Activated CD4-positive, alpha-beta T cell treated with anti-CD3 and anti-CD28 coated beads for 4 hours (primary cell): ENCODE results near the gene CARD8.
A peak's percentile ranks its signal among the peaks of the same experiment; 100 is the strongest.

ENCODE experiments used
- DNase-seq, 2 donors: peaks; one replicate each; pipeline ENCODE4 v3.0.0-alpha.2; 2020

CARD8 gene

DNA sequence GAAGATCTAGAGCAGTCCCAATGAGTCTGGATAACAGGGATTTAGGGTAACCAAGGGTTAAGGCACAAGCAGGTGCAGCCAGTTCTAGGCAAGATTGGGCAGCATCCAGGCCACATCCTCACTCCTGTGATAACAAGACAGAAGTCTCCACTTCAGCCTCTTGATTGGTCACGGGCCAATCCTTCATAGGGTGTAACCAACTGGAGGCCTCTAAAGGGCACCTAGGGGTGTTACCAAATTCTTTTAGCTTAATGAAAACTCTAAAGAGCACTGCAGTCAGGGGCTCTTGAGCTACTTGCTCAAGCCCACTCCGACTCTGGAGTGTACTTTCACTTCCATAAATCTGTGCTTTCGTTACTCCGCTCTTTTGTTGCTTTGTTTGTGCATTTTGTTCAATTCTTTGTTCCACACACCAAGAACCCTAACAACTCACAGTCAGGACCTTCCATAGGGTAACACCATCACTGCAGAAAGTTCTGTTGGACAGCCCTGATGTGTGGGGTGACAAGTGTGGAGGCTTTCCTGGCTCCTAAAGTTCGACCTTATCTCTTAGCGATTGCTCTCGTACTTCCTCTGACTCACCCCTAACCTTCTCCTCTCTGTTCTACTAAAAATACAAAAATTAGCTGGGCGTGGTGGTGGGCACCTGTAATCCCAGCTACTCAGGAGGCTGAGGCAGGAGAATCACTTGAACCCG is 49.2 kb downstream of the CARD8 start:
- no peak for DNase-seq

DNA sequence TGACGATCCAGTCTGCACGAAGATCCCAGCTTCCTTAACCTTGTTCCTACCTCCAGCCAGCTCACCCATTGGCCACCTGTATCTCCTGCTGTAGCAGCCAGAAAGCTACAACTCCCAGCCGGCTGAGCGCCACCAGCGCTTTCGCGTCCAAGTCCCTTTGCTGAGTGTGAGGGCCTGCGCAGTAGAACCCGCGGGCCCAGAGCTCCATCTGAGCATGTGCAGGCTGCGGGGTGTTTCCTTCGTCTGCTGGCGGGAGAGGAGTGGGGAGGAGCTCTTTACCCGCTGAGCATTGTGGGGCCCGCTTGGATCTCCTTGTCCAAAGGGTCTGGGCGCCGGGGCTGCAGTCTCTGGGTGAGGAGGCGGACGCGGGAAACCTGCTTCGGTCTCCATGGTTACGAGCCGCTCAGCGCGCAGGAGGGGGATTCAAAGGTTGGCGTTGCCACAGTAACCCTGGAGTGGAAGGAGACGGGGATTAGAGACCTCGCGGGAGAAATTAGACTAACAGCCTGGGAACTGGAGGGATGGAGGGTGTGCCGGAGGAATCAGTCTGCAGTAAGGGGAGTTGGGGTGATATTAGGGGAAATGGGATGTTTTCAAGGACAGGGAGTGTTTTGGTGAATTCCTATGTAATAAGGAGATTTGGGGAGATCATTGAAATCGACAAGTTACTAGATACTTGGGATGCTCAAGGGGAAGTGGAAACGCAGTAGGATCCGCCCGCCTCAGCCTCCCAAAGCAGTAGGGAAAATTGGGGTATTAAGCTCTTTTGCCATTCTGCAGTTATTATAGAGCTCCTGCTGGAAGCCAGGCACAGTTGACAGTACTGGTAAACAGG is 51.7 kb downstream of the CARD8 start:
- peak; percentile 86 to 87 for DNase-seq

DNA sequence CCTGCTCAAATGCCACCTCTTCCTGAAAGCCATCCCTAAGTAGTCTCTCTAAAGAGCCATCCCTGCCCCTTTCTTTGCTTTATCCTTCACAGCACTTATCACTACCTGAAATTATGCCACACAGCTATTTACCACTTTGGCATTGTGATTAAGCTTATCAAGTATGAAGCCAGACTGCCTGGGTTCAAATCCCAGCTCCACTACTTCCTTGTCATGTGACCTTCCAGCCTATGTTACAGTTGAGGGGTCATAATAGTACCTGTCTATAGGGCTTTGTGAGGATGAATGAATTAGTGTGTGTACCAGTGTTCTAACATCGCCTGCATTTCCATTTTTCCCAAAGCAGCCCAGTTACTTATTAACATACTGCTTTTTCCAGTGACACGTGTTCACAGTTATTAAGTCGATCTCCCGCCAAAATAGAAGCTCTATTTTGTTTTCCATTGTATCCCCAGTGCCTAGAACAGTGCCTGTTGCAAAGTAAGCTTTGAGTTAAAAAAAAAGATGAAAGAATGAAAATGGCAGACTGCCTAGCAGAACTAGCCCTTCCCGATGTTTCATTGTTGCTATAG is 52.4 kb downstream of the CARD8 start:
- no peak for DNase-seq

DNA sequence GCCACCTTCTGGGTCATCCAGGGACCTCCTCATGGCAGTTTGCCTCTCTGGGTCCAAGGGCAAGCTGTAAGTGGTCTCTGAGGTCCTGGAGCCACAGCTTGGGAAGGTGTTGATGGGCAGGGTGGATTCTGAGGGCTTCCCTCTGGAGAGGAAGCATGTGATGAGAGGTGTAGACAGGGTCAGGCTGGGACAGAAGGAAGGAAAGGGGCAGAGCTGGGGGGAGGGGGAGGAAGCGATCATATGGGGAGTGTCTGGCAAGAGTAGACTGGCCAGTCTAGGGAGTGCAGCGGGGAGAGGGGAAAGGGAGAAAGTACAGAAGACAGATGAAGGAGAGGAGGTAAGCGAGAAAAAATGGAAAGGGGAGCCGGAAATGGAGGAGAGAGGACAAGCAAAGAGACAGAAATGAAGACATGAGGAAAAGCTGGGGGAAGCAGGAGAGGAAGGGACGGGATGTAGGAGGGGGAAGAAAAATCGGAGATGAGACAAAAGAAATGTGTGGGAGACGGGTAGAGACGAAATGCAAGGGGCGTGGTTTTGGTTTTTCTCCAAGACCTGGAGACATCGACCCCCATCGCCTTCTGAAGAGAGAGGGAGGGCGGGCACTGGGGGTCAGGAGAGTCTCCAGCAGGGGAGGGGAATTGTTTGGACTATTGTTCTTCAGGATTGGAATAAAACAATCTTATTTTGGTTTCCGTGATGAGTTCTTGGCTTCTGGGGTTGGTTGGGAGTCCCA is 58.6 kb downstream of the CARD8 start:
- no peak for DNase-seq

GRCh38 chr19:48196321-48196763 is 59.4 kb downstream of the CARD8 start:
- DNase-seq, result no peak

DNA sequence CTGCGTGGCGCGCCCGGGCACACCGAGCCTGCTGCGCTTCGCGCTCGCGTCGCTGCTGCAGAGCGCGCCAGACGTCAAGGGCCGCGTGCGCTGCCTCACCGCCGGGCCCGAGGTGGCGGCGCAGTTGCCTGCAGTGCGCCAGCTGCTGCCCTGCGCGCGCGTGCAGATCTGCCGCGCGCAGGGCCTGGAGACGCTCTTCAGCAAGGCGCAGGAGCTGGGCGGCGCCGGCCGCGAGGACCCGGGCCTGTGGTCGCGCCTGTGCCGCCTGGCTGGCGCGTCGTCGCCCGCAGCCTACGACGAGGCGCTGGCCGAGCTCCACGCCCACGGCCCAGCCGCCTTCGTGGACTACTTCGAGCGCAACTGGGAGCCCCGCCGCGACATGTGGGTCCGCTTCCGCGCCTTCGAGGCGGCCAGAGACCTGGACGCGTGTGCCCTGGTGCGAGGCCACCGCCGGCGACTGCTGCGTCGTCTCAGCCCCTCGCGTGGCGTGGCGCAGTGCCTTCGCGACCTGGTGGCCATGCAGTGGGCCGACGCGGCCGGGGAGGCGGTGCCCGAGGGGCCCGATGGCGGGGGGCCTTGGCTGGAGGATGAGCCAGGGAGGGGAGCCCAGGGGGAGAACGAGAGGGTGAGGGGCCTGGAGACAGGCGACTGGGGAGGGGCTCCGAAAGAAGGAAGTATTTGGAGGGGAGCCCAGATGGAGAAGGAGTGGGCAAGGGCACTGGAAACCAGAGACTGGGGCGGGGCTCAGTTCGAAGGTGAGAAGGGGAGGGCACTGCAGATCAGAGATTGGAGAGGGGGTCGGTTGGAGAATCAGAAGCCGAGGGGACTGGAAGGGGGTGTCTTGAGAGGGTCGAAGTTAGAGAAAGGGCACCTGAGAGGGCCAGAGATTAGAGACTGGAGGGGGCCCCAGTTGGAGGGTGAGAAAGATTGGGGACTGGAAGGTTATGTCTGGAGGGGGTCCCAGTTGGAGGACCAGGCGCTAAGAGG is 60.6 kb downstream of the CARD8 start:
- no peak for DNase-seq

DNA sequence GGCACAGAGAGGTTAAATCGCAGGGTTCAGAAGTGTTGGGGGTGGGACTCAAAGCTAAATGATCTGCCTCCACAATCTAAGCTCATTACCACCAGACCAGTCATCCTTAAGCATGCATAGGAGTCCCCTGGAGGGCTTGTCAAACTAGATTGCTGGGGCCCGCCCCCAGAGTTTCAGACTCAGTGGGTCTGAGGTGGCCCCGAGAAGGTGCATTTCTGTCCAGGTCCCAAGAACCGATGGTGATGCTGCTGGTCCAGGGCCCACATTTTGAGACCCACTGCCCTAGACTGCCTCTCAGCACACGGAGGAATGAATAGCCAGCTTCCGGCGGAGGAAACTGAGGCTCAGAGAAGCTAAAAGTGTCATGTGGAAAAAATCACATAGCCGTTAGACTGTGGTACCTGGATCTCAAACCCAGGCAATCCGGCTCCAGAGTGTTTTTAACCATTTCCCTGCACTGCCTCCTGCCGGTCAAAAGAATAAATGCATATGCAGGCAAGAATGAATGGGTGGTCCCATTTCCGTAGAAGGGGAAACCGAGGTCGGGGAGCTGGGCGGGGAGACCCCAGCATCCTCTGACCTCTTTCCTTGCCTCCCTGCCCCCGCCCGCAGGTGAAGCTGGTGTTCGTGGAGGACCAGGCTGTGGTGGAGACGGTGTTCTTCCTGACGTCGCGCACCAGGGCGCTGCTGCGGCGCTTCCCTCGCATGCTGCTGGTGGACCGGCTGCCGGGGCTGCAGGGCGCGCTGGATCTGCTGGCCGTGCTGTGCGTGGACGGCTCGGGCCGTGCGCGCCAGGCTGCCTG is 61.5 kb downstream of the CARD8 start:
- peak in 1 of 2 donors; percentile 40 for DNase-seq

- no peak for DNase-seq
These were observed 63.0 kb downstream of the CARD8 start for GRCh38 chr19:48192750-48193149.

DNA sequence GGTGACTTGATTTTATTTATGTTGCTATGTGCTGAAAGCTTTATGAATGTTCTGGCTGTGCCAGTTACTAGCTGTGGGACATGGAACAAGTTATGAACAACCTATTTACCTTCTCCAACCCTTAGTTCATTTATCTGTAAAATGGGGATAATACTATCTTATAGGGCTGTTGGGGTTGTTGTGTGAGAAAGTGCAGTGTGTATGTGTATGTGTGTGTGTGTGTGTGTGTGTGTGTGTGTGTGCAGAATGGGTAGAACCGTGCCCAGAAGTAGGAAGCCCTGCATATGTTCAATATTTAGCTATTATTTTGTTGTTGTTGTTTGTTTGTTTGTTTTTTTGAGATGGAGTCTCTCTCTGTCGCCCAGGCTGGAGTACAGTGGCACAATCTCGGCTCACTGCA is 64.8 kb downstream of the CARD8 start:
- DNase-seq, result no peak

GRCh38 chr19:48190288-48190884 is 65.3 kb downstream of the CARD8 start:
- DNase-seq, result peak; percentile 65 to 68

DNA sequence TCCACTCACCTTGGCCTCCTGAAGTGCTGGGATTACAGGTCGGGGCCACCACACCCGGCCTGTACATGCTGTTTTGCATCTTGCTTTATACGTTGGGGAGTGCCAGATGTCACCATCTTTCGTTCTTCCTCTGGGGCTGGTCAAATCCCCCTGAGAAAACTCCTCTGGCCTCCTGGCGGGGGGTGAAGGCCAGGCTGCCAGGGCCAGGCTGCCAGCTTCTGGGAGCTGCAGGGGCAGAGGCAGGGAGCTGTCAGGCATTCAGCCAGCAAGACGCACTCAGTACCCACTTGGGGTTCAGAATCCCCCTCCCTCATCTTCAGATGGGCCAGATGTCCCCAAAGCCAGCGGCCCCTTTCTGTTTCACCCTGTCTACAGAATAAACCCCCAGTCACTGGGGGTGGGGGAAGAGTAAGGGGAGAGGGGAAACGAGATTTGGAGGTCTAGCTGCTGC is 69.1 kb downstream of the CARD8 start:
- DNase-seq, result no peak

GRCh38 chr19:48186015-48186414 is 69.7 kb downstream of the CARD8 start:
- DNase-seq, result no peak

DNA sequence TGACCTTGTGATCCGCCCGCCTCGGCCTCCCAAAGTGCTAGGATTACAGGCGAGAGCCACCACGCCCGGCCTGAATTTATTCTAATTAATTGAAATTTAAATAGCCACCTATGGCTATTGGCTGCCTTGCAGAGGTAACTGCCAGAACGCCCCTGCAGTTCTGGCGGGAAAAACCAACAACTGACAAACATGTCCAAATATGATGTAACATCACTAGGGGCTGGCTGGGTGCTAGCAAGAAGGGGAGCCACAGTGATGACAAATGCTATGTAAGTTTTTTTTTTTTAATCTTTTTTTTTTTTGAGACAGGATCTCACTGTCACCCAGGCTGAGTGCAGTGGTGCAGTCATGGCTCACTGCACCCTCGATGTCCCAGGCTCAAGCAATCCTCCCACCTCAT is 72.4 kb downstream of the CARD8 start:
- DNase-seq, result no peak

DNA sequence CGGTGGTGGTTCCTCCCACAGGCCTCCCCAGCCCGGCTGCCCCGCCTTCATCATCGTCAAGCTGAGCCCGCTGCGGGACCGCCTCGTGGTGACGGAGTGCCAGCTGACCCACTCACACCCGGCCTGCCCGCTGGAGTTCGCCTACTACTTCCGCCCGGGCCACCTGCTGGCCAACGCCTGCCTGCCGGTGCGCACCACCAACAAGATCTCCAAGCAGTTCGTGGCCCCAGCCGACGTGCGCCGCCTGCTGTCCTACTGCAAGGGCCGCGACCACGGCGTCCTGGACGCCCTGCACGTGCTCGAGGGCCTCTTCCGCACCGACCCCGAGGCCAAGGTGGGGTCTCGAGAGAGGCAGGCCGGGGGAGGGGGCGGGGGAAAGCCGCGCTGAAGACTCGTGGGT is 73.3 kb downstream of the CARD8 start:
- DNase-seq, result no peak

- no peak for DNase-seq
These were observed 74.2 kb downstream of the CARD8 start for GRCh38 chr19:48181505-48181904.

DNA sequence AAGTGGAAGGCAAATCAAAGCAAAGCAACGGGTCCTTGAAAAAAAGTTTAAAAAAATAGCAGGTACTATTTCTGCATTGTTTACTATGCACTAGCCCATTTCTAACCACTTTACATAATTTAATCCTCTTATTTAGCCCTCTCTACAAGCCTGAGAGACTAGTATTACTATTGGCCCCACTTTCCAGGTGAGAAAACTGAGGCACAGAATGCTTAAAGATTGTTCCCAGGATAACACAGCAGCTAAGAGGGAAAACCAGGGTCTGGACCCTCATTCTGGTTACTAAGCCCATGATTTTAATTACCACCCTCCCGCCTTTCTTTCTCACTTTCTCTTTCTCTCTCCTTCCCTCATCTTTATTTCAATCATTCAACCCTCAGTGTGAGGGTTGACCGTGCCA is 79.5 kb downstream of the CARD8 start:
- no peak for DNase-seq

- DNase-seq, result no peak
These were observed 80.1 kb downstream of the CARD8 start for GRCh38 chr19:48175578-48175977.

DNA sequence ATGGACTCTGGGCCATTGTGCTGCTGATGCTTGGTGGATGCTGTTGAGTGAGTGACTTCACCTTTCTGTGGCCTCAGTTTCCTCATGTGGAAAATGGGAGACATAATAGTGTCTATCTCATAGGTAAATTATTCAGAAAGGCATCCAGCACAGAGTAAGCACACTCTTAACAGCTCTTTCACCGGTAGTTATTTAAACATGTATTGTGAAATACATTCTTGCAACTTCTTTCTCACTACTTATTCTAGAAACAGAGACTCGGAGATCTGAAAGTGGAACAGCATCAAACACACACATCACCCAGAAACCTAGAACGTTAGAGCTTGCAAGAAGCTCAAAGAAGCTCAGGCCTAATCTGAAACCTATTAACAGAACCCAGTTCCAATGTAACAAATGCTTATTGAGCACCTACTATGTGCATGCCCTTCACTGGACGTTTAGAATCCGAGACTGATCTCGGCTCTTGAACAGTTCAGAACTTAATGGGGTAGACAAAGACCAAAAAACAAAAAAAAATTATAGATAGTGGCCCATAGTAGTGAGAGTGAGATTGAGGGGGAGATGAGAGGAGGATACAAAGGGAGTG is 81.2 kb downstream of the CARD8 start:
- no peak for DNase-seq

GRCh38 chr19:48171710-48172109 is 84.0 kb downstream of the CARD8 start:
- DNase-seq, result no peak

DNA sequence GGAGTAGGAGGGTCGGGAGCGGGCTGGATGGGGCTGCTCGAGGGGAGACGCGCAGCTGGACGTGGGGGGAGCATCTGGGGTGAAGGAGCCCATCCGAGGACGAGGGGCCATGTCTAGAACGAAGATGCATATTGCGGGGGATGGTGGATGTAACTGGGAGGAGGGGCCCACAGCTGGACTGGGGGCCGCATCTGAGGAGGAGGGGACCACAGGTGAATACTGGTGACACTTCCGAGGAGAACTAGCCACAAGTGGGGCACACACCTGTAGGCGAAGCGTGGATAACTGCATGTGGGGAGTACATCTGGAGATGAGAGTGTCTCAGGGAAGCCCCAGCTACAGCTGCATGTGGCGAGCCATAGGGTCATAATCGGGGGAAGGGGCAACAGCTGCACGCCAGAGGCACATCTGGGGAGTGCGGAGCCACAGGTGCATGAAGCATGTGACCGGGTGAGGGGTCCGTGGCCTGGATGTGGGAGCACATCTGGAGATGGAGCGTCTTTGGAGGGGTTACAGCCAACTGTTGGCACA is 84.8 kb downstream of the CARD8 start:
- DNase-seq, result peak in 1 of 2 donors; percentile 9
